Measurements from ENCODE around the gene PIM2. TPM values are rescaled to one million over a fixed set of nuclear protein-coding genes. Genes with fewer than 3 reads are reported as not detected.

The PIM2 gene
- total RNA-seq, 1 donor from 2014 or later, result 6.8 TPM

DNA sequence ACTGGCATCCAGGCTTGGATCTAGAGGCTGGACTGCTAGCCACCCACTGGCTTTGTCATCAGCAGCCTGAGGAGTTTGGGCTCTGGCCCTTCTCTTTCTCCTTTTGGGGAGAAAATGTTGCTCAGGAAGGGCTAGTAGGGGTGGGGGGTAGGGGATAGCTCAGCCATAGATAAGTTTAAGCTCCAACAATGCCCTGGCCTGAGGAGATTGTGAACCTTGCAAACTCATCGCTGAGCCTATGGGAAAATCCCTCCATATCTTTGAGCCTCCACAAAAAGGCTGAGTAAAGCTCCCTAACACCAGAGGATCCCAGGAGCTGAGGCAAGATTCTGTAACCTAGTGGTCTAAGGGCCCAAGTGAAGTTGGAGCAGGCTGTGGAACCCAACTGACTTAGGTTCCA lies 29.8 kb upstream of the PIM2 start:
- TF ChIP-seq, protein P1, sequence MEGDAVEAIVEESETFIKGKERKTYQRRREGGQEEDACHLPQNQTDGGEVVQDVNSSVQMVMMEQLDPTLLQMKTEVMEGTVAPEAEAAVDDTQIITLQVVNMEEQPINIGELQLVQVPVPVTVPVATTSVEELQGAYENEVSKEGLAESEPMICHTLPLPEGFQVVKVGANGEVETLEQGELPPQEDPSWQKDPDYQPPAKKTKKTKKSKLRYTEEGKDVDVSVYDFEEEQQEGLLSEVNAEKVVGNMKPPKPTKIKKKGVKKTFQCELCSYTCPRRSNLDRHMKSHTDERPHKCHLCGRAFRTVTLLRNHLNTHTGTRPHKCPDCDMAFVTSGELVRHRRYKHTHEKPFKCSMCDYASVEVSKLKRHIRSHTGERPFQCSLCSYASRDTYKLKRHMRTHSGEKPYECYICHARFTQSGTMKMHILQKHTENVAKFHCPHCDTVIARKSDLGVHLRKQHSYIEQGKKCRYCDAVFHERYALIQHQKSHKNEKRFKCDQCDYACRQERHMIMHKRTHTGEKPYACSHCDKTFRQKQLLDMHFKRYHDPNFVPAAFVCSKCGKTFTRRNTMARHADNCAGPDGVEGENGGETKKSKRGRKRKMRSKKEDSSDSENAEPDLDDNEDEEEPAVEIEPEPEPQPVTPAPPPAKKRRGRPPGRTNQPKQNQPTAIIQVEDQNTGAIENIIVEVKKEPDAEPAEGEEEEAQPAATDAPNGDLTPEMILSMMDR (IDR thresholded peaks at IDR 0.05; ENCODE audit: insufficient read depth, low read length, severe bottlenecking), result no peak
- Histone ChIP-seq H3K36me3 (ENCODE audit: control insufficient read depth, insufficient read depth, low read length) (peaks cover 2% of the 10 kb centered on the region), H3K27me3 (ENCODE audit: control insufficient read depth, insufficient read depth, low read length) (no peaks in the 10 kb centered on the region), H3K4me3 (ENCODE audit: low read depth, low read length) (no peak overlapping the region)
- FAIRE-seq (no peak), DNase-seq (ENCODE audit: low read depth) (no peak)

DNA sequence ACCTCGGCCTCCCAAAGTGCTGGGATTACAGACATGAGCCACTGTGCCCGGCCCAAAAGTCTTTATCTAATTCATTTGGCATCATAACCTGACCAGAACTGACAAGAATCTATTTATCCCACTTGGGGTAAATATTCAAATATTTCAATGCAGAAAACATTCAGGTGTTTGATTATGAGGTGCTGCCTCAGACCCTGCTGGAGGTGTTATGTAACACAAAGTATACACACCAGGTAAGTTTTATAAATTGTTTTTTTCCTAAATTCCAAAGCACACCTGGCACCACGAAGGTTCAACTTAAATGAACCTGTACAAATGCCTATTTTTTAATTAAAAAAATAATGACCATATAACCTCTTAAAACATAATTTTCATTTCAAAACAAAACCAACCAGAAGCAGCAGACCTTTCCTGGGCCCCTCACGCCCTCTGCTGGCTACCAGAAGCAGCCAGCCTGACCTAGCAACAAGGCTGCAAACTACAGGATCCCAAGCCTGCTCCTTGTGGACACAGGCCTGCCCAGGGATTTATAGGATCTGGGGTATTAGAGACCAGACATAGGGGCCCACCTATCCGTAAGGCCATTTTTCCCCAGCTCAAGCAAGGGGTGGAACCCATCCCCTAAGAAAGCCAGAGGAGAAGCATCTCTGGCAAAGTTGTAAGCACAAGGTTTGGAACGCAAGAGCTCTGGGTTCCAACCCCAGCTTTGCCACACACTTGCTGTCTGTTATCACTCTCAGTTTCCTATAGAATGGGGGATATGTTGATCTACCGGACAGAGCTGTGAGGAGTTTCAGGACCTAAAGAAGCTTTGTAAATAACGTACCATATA lies 26.9 kb upstream of the PIM2 start:
- Histone ChIP-seq H3K27me3 (ENCODE audit: control insufficient read depth, insufficient read depth, low read length) (no peaks in the 10 kb centered on the region), H3K4me3 (ENCODE audit: low read depth, low read length) (no peak overlapping the region), H3K36me3 (ENCODE audit: control insufficient read depth, insufficient read depth, low read length) (peaks cover 2% of the 10 kb centered on the region)
- DNase-seq (ENCODE audit: low read depth) (peak; percentile 8), FAIRE-seq (no peak)
- TF ChIP-seq, protein P1 (IDR thresholded peaks at IDR 0.05; ENCODE audit: insufficient read depth, low read length, severe bottlenecking), result peak; percentile 61

DNA sequence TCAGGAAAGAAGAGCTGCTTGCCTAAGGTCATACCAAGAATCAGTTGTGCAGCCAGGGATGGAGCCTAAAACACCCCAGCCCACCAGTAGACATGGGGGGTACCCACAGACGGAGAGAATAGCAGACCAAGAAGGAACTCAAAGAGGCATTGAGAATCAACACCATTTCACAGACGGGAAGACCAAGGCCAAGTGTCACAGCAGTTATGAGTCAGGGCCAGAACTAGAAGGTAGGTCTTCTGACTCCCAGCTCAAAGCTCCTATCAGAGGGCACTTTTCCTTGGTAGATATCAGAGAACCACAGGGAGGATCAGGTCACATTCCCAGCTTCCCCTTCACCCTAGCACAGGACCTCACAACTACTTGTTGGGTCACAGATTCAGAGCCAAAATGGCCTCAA lies 24.1 kb upstream of the PIM2 start:
- no peak for DNase-seq (ENCODE audit: low read depth)
- H3K27me3 ChIP-seq (ENCODE audit: control insufficient read depth, insufficient read depth, low read length), result no peaks in the 10 kb centered on the region
- no peak overlapping the region for H3K4me3 ChIP-seq (ENCODE audit: low read depth, low read length)
- H3K36me3 ChIP-seq (ENCODE audit: control insufficient read depth, insufficient read depth, low read length), result peaks cover 2% of the 10 kb centered on the region
- TF ChIP-seq, protein P1 (IDR thresholded peaks at IDR 0.05; ENCODE audit: insufficient read depth, low read length, severe bottlenecking), result no peak
- FAIRE-seq, result no peak

DNA sequence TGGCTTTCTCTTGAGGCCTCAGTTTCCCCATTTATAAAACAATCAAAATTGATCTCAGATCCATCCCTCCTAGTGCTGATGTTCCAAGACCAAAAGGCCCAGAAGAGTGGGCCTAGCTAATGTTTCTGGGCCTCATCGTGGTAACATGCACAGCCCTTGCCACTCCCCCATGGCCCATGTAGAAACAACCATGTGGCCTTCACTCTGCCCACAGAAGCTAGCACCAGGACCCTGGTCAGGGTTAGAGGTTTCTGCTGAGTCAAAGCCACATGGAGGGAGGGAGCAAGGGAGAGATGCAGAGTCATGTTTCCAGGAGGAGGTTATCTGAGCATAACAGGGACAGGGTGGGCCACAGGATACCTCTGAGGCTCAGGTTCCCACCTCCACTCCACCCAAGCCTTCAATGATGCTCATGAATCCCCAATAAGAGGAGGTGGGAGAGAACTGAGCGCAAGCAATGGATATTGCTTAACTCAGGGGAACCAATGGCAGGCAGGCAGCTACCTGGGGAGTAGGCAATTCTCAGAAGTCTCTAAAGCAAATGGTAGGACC lies 21.7 kb upstream of the PIM2 start:
- no peak for DNase-seq (ENCODE audit: low read depth)
- TF ChIP-seq, protein P1 (IDR thresholded peaks at IDR 0.05; ENCODE audit: insufficient read depth, low read length, severe bottlenecking), result no peak
- Histone ChIP-seq H3K4me3 (ENCODE audit: low read depth, low read length) (no peak overlapping the region), H3K27me3 (ENCODE audit: control insufficient read depth, insufficient read depth, low read length) (no peaks in the 10 kb centered on the region), H3K36me3 (ENCODE audit: control insufficient read depth, insufficient read depth, low read length) (peaks cover 2% of the 10 kb centered on the region)
- no peak for FAIRE-seq

DNA sequence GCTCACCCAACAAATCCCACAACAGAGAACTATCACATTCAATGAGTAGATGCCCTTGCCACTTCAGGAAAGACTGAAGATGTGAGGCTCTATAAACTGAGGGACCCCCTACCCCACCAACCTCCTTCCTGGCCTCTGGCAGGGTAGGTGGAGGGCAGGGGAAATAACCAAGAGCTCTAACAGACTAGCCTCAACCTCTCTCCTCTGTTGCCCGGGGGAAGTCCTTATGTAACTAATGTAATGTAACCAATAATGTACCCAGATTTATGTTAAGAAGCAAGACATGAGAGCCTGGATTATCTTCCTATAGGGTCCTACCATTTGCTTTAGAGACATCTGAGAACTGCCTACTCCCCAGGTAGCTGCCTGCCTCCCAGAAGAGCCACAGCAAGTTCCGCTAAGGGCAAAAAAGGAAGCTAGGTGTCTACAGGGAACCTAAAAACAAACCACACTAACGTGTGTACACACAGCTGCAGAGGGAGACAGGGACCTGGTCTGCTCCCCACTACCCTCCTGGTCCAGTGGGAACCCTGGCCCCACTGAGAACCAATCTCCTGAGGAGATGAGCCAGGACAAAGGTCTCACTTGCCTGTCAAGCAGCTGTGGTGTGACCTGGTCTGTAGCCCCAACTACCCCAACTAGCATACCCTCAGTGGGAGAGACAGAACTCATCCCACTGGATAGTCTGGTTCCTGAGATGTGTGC lies 20.9 kb upstream of the PIM2 start:
- Histone ChIP-seq H3K27me3 (ENCODE audit: control insufficient read depth, insufficient read depth, low read length) (no peaks in the 10 kb centered on the region), H3K4me3 (ENCODE audit: low read depth, low read length) (no peak overlapping the region), H3K36me3 (ENCODE audit: control insufficient read depth, insufficient read depth, low read length) (peaks cover 2% of the 10 kb centered on the region)
- TF ChIP-seq, protein P1 (IDR thresholded peaks at IDR 0.05; ENCODE audit: insufficient read depth, low read length, severe bottlenecking), result no peak
- no peak for DNase-seq (ENCODE audit: low read depth)
- FAIRE-seq, result no peak
